HepG2 (cell line): ENCODE results near the gene MTHFD2L.
"Not testable (repeated sequence)": the region's sequence is repeated elsewhere in the genome, so short reads cannot be mapped to it uniquely, and the experiment has no call there.

Source experiments
- CCDC6 ChIP-seq: sonication (generic); formaldehyde crosslinking; IDR thresholded peaks from 2 replicates; pipeline ENCODE4 v1.8.1; 2022; ENCODE audit warnings: mild to moderate bottlenecking, missing genetic modification reagents, moderate library complexity
- CHD4 ChIP-seq: fragments of 200-600 bp; sonication (generic); IDR thresholded peaks from 2 replicates; pipeline ENCODE4 v1.7.0; 2017; ENCODE audit warnings: mild to moderate bottlenecking, low read length, borderline replicate concordance
- CTCF ChIP-seq: sonication (generic); formaldehyde crosslinking; IDR thresholded peaks from 2 replicates; pipeline ENCODE4 v1.5.0; 2020; ENCODE audit warnings: mild to moderate bottlenecking, missing genetic modification reagents, moderate library complexity
- EZH2 ChIP-seq: conservative IDR thresholded peaks from 2 replicates; pipeline ENCODE4 v1.6.1; 2012; ENCODE audit warnings: mild to moderate bottlenecking, low read depth, low read length, moderate library complexity
- HMGXB4 ChIP-seq, 2 experiments: sonication (generic) in 1 of 2; formaldehyde crosslinking in 1 of 2; IDR thresholded peaks; 2 replicates each; pipeline versions ENCODE4 v1.4.0 to v1.6.1; 2018 to 2020; ENCODE audit warnings: missing genetic modification reagents in 2 of 2, borderline replicate concordance in 1 of 2, low read depth in 1 of 2, mild to moderate bottlenecking in 1 of 2, missing biosample characterization in 1 of 2
- KDM1A ChIP-seq: IDR thresholded peaks from 2 replicates; pipeline ENCODE4 v1.6.1; 2016; ENCODE audit warnings: missing compliant biosample characterization
- POLR2A ChIP-seq, 2 experiments: IDR thresholded peaks; 2 replicates each; pipeline ENCODE4 v1.6.1; 2011; ENCODE audit warnings: low read depth in 2 of 2, low read length in 2 of 2, mild to moderate bottlenecking in 1 of 2, moderate library complexity in 1 of 2; ENCODE audit not compliant: insufficient read depth in 1 of 2
- REL ChIP-seq: sonication (generic); formaldehyde crosslinking; conservative IDR thresholded peaks from 2 replicates; pipeline ENCODE4 v1.8.0; 2022; ENCODE audit warnings: mild to moderate bottlenecking, missing genetic modification reagents, moderate library complexity
- TCF7L2 ChIP-seq: IDR thresholded peaks from 2 replicates; pipeline ENCODE4 v1.6.1; 2011; ENCODE audit warnings: mild to moderate bottlenecking, low read depth, low read length, moderate library complexity
- ZBTB8A ChIP-seq: sonication (generic); formaldehyde crosslinking; IDR thresholded peaks from 2 replicates; pipeline ENCODE4 v1.4.0; 2020; ENCODE audit warnings: mild to moderate bottlenecking, low read depth, missing genetic modification reagents, borderline replicate concordance
- ZNF207 ChIP-seq: fragments of 450-650 bp; IDR thresholded peaks from 2 replicates; pipeline ENCODE4 v1.6.1; 2016; ENCODE audit warnings: antibody characterized with exemption, borderline replicate concordance

GRCh38 chr4:74130843-74131242 lies 27.1 kb upstream of the MTHFD2L start:
- not testable (repeated sequence) for TF ChIP-seq TCF7L2; POLR2A (IDR thresholded peaks at IDR 0.05; ENCODE audit: insufficient read depth in 1 of 2, low read depth in 2 of 2, low read length in 2 of 2); REL (CRISPR knock-in tag); KDM1A (CRISPR knock-in tag); ZBTB8A (CRISPR knock-in tag); CHD4; CTCF (CRISPR knock-in tag); ZNF207; EZH2; CCDC6; HMGXB4 (CRISPR knock-in tag; IDR thresholded peaks at IDR 0.05; ENCODE audit: borderline replicate concordance in 1 of 2, low read depth in 1 of 2)
